Islet of Langerhans (tissue), 1 donor: ENCODE measurements around the gene LTO1.

Source experiments
- FAIRE-seq: peaks from one replicate; lab custom pipeline; 2011; peaks lifted over from hg19 to GRCh38; lab: Jason Lieb, UNC

Gene LTO1, protein sequence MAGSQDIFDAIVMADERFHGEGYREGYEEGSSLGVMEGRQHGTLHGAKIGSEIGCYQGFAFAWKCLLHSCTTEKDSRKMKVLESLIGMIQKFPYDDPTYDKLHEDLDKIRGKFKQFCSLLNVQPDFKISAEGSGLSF

DNA sequence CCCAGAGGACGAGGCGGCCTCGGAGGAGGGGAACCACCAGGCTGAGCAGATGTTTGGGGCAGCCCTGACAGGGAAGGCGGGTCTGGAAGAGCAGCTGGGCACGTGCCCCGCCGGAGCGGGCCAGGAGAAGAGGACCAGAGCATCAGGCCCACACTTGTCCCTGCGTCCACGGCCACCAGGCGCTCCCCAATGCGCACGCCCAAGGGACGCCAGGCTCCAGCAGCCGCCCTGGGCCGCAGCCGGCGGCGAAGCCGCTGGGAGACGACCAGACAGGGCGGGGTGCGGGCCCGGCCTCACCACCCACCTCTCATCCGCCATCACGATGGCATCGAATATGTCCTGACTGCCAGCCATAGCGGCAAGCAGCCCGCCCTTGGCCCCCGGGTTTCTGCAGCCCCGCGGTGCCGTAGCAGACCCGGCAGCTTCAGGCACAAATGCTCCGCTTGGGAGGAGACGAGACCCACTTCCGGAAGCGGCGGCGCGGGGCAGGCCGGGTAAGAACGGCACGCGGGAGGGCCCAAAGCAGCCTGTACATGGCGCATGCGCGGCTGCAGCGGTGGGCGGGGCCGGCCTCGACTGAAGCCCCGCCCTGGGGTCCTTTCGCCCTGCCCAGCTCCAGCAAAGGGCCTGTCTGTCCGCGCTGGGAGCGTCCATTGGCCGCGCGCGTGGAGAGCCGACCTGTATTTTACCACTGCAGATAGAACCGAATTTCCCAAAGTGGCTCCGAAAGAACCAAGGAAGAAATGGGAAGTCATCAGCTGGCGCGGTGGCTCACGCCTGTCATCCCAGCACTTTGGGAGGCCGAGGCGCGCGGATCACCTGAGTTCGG is at the start of gene LTO1:
Gene LTO1, minus strand, starts transcription at position 468 of the 829 bp plus-strand sequence. Its CDS starts 114 bp downstream, at position 354.
- FAIRE-seq, result no peak

DNA sequence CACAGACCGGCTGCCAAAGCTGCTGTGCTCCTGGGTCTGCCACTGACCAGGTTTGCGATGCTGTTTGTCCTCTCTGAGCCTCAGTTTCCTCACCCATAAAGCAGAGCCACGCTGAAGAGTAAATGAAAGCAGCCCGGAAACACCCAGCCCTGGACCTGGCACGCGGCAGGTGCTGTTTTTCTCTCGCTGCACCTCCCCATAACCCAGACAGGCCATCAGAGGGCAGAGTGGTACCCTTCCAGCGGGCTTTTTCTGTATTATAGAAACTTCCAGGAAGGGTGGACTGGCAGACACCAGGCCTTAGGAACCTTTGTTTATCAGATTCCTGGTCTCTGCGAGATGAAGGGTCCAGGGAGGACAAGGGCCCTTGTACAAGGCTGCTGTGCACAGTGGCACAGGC is 46.6 kb upstream of the LTO1 start:
- FAIRE-seq, result no peak

DNA sequence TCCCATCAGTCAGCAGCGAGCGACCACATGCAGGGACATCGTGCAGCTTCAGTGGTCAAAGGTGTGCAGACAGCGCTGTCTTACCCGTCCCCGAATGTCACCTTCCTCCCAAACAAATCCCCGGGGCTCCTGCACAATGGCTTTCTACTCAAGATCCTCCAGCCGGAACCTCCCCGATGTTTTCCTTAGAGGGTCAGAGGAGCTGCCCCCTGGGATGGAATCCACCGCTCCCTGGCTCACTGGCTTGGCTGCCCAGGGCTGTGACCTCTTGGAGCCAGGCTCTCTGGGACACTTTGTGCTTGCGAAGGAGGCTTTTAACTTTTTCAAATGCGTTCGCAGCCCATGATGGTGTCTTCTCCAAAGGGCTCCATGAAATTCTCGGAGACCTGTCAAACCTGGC is 46.0 kb upstream of the LTO1 start:
- no peak for FAIRE-seq

GRCh38 chr11:69718912-69719311 is 43.8 kb upstream of the LTO1 start:
- no peak for FAIRE-seq

DNA sequence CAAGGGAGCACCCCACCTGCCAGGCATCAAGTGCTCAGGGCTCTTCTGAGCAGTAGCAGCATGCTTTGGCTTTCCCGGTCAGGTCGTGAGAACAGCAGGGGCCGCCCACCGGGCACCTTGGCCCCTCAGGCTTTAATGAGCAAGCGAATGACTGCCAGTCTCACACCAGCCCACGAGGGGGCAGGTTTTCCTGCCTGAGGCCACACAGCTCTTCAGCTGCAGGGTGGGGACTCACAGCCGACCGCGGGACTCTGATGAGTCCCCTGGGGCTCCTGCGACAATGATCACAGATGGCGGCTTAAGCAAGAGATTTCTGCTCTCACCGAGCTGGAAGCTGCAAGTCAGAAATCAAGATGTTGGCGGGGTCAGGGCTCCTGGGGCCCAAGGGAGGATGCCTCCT is 43.0 kb upstream of the LTO1 start:
- no peak for FAIRE-seq

- no peak for FAIRE-seq
Measured at GRCh38 chr11:69716891-69717747, 42.0 kb upstream of the LTO1 start.

DNA sequence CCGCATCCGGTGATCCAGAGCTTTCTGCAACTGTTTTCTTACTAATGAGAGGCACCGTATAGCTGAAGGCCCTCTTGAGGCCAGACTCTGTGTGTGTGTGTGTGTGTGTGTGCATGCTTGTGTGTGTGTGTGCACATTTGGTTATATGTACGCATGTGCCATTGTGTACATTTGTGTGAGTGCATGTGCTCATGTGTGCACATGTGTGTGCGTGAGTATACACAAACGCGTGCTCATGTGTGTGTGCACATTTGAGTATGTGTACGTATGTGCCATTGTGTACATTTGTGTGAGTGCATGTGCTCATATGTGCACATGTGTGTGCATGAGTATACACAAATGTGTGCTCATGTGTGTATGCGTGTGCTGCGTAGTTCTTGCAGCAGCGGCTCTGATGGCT is 40.9 kb upstream of the LTO1 start:
- no peak for FAIRE-seq

DNA sequence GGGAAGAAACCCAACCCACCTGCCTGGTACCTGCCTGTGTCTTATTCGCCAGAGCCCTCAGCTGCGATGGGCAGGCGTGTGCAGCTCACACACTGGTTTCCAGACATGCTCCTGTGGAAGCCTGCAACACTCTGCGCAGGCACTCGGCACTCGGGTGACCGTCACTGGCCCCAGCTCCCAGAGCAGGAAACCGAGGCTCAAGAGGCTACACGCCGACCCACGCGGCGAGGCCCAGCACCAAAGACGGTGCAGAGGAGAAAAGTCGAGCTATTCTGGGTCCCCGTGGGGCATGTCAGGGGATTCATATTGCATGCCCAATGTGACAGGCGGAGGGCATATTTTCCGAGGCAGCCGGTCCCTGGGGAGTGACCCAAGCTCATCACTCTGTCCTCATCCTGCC is 40.3 kb upstream of the LTO1 start:
- FAIRE-seq, result no peak

- no peak for FAIRE-seq
Measured at GRCh38 chr11:69711822-69712801, 37.0 kb upstream of the LTO1 start.

DNA sequence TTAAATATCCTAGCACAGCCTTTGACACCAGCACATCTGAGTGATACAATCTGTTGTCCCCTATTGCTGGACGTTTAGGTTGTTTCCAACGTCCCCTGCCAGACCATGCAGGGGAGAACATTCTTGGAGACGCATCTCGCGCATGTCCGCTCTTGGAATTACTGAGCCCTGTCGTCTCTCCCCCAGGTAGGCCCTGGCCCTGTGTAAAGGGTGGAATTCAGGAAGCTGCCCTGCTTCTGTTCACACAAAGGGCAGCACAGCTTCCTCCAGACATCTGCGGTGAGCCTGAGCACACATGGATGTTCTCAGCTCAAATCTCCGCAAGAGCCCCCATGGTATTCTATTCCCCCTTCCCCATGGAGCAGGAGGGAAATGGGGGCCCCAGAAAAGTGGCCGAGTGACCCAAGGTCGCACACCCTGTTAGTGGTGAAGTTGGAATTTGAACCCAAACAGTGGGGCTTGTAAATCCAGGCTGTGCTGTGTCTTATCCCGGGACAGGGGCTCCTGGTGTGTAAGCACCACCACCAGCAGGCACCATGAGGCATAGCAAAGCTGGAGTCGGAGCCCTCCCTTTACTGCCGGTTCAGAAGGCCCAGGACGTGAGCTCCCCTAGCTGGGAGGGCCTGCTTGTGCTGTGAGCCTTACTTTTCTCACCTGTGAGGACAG is 33.7 kb upstream of the LTO1 start:
- no peak for FAIRE-seq

GRCh38 chr11:69707176-69707575 is 32.0 kb upstream of the LTO1 start:
- FAIRE-seq, result no peak

GRCh38 chr11:69705901-69706787 is 31.0 kb upstream of the LTO1 start:
- FAIRE-seq, result no peak

DNA sequence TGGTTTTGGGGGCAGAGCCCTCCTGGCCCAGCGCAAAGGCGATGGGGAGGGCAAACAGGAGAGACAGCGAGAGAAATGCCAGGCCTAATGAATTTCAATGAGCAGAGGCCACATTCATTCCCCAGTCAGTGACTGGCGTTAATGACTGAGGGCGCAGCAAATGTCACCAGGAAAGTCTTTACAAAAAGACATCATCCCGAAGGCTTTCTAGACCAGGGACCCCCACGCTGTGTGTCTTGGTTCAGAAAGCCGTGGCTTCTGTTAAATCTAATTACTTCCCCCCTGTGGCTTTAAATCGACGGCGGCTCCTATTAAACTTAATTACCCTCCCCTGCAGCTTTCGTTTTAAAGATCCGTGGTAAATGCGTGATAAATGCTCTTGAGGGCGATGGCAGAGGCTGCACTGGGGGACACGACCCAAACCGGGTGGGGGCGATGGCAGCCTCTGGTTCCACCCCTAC is 30.2 kb upstream of the LTO1 start:
- no peak for FAIRE-seq

- FAIRE-seq, result no peak
Measured at GRCh38 chr11:69704508-69705253, 29.5 kb upstream of the LTO1 start.

- FAIRE-seq, result no peak
Measured at GRCh38 chr11:69703768-69704507, 28.8 kb upstream of the LTO1 start, which contains the start of gene FGF19. FGF19 (minus strand) TSS chr11:69704022; CDS start chr11:69703876, 146 bp downstream.

DNA sequence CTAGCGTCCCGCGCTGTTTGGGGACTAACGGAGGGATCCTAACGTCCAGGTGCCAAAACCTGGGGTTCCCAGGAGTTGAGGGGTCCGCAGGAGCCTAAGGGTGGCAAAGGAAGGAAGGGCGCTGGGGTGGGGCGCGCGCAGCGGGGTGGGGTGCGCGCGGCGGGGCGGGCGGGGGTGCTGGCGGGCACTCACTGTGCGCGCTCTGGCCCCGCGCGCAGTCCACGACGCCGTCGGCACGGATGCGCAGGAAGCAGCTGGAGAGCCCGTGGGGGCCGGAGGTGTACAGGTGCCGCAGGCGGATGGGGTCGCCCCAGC is 28.3 kb upstream of the LTO1 start:
- no peak for FAIRE-seq

GRCh38 chr11:69702769-69703452 is 27.8 kb upstream of the LTO1 start:
- no peak for FAIRE-seq

GRCh38 chr11:69702239-69702691 is 27.1 kb upstream of the LTO1 start:
- FAIRE-seq, result no peak
